Left kidney (tissue), 2 donors: ENCODE results near the gene CMTM1. TPM values are rescaled to one million over a fixed set of nuclear protein-coding genes. Genes with fewer than 3 reads are reported as not detected.
A peak's percentile ranks its signal among the peaks of the same experiment; 100 is the strongest.
"Not testable (repeated sequence)": the region's sequence is repeated elsewhere in the genome, so short reads cannot be mapped to it uniquely, and the experiment has no call there.

Source experiments
- DNase-seq: peaks from one replicate; pipeline ENCODE4 v3.0.0-alpha.2; 2013
- polyA plus RNA-seq: library from polyadenylated mRNA; unstranded; fragments of 120-200 nt; gene quantifications from one replicate; pipeline ENCODE4 v1.2.1, GENCODE V29; 2013; ENCODE audit not compliant: insufficient read length

CMTM1 gene
- polyA plus RNA-seq, 1 donor, result 7.0 TPM

- DNase-seq, result no peak
Measured at GRCh38 chr16:66592241-66592640, 26.0 kb downstream of the CMTM1 start.

GRCh38 chr16:66592814-66593213 is 26.6 kb downstream of the CMTM1 start:
- DNase-seq, result no peak

- no peak for DNase-seq
Measured at GRCh38 chr16:66594739-66595138, 28.5 kb downstream of the CMTM1 start.

- DNase-seq, result not testable (repeated sequence)
Measured at GRCh38 chr16:66596559-66596958, 30.3 kb downstream of the CMTM1 start.

- DNase-seq, result no peak
Measured at GRCh38 chr16:66596986-66597848, 31.0 kb downstream of the CMTM1 start.

GRCh38 chr16:66598111-66598510 is 31.9 kb downstream of the CMTM1 start:
- DNase-seq, result no peak

GRCh38 chr16:66599726-66600125 is 33.5 kb downstream of the CMTM1 start:
- DNase-seq, result no peak

GRCh38 chr16:66600477-66600876 is 34.2 kb downstream of the CMTM1 start:
- DNase-seq, result no peak

GRCh38 chr16:66601471-66601870 is 35.2 kb downstream of the CMTM1 start:
- no peak for DNase-seq

- DNase-seq, result no peak
Measured at GRCh38 chr16:66603537-66604375, 37.5 kb downstream of the CMTM1 start.

GRCh38 chr16:66604376-66605176 is 38.3 kb downstream of the CMTM1 start, which contains the start of gene CMTM3:
CMTM3 (plus strand) TSS chr16:66604704; CDS start chr16:66604806, 102 bp downstream.
- DNase-seq, result peak; percentile 67

GRCh38 chr16:66605177-66605978 is 39.1 kb downstream of the CMTM1 start:
- peak; percentile 43 for DNase-seq

GRCh38 chr16:66605979-66606751 is 39.9 kb downstream of the CMTM1 start:
- no peak for DNase-seq

GRCh38 chr16:66608241-66609138 is 42.3 kb downstream of the CMTM1 start:
- peak; percentile 83 for DNase-seq

- no peak for DNase-seq
Measured at GRCh38 chr16:66609139-66609510, 42.9 kb downstream of the CMTM1 start.

GRCh38 chr16:66610111-66610820 is 44.0 kb downstream of the CMTM1 start:
- no peak for DNase-seq

GRCh38 chr16:66611911-66612310 is 45.7 kb downstream of the CMTM1 start:
- not testable (repeated sequence) for DNase-seq

GRCh38 chr16:66612422-66612821 is 46.2 kb downstream of the CMTM1 start:
- no peak for DNase-seq
